HepG2 (cell line): ENCODE data around the gene MTA1. TPM values are rescaled to one million over a fixed set of nuclear protein-coding genes. Genes with fewer than 3 reads are reported as not detected.

Experiments
- GATAD1 ChIP-seq: IDR thresholded peaks from 2 replicates; pipeline ENCODE4 v1.6.1; 2016; ENCODE audit warnings: missing genetic modification reagents, missing compliant biosample characterization
- HIVEP1 ChIP-seq: sonication (generic); formaldehyde crosslinking; IDR thresholded peaks from 2 replicates; pipeline ENCODE4 v1.4.0; 2020; ENCODE audit warnings: mild to moderate bottlenecking, missing genetic modification reagents
- KLF11 ChIP-seq: IDR thresholded peaks from 2 replicates; pipeline ENCODE4 v1.6.1; 2016; ENCODE audit warnings: missing compliant biosample characterization
- KLF15 ChIP-seq: sonication (generic); formaldehyde crosslinking; IDR thresholded peaks from 2 replicates; pipeline ENCODE4 v1.8.1; 2023; ENCODE audit warnings: borderline replicate concordance, mild to moderate bottlenecking, inconsistent platforms, missing genetic modification reagents, mixed read lengths
- MXD4 ChIP-seq: IDR thresholded peaks from 2 replicates; pipeline ENCODE4 v1.6.1; 2016; ENCODE audit warnings: mild to moderate bottlenecking, missing biosample characterization, missing genetic modification reagents
- PCBP2 ChIP-seq: fragments of 200-400 bp; formaldehyde crosslinking; optimal IDR thresholded peaks from 2 replicates; pipeline ENCODE3; 2018; ENCODE audit warnings: low read length, low read depth; ENCODE audit not compliant: poor library complexity, severe bottlenecking
- RARG ChIP-seq: sonication (generic); formaldehyde crosslinking; IDR thresholded peaks from 2 replicates; pipeline ENCODE4 v1.4.0; 2020; ENCODE audit warnings: low read depth, mild to moderate bottlenecking, missing genetic modification reagents
- RFX5 ChIP-seq: IDR thresholded peaks from 2 replicates; pipeline ENCODE4 v1.6.1; 2011; ENCODE audit warnings: low read depth, low read length, improper control_type of control experiment
- TEAD3 ChIP-seq: optimal IDR thresholded peaks from 2 replicates; pipeline ENCODE3; 2016; ENCODE audit warnings: borderline replicate concordance
- YEATS4 ChIP-seq: sonication (generic); formaldehyde crosslinking; IDR thresholded peaks from 2 replicates; pipeline ENCODE4 v1.4.0; 2020; ENCODE audit warnings: missing genetic modification reagents, borderline replicate concordance
- ZNF292 ChIP-seq: sonication (generic); formaldehyde crosslinking; IDR thresholded peaks from 2 replicates; pipeline ENCODE4 v1.8.1; 2022; ENCODE audit warnings: mild to moderate bottlenecking, low read depth, missing genetic modification reagents, borderline replicate concordance
- polyA plus RNA-seq, 8 experiments: library from polyadenylated mRNA; depleted of rRNA in 3 of 8; stranded (reverse) in 7 of 8; unstranded in 1 of 8; fragments of >200 nt; fragmentation: Illumina TruSeq in 4 of 8; extraction: Trizol in 4 of 8; gene quantifications; 2 replicates each; pipeline versions ENCODE4 v1.2.1 to v1.2.3, GENCODE V29; 2011 to 2016; ENCODE audit warnings: low read depth in 4 of 8, missing spikeins in 1 of 8, mixed read lengths in 1 of 8; ENCODE audit not compliant: insufficient read depth in 1 of 8
- total RNA-seq, 5 experiments: library from RNA; depleted of rRNA; stranded (reverse); fragments of >200 nt; fragmentation: Illumina TruSeq; extraction: Trizol; gene quantifications; 2 replicates each; pipeline ENCODE4 v1.2.3, GENCODE V29; 2016; ENCODE audit warnings: low read depth in 1 of 5
- TF ChIP-seq, protein P1 (sequence below): sonication (generic); formaldehyde crosslinking; IDR thresholded peaks from 2 replicates; pipeline ENCODE4 v1.9.0; 2021; ENCODE audit warnings: mild to moderate bottlenecking, missing genetic modification reagents
- TF ChIP-seq, protein P2 (sequence below): sonication (generic); formaldehyde crosslinking; conservative IDR thresholded peaks from 2 replicates; pipeline ENCODE4 v1.8.0; 2022; ENCODE audit warnings: mild to moderate bottlenecking, moderate library complexity, missing genetic modification reagents
- TF ChIP-seq, protein P3 (sequence below): IDR thresholded peaks from 2 replicates; pipeline ENCODE4 v1.6.1; 2016
- TF ChIP-seq, protein P4 (sequence below): sonication (generic); formaldehyde crosslinking; IDR thresholded peaks from 2 replicates; pipeline ENCODE4 v1.9.0; 2022; ENCODE audit warnings: low read depth, missing genetic modification reagents
- TF ChIP-seq, protein P5 (sequence below): sonication (generic); formaldehyde crosslinking; IDR thresholded peaks from 2 replicates; pipeline ENCODE4 v1.5.0; 2020; ENCODE audit warnings: mild to moderate bottlenecking, missing genetic modification reagents

Gene MTA1
- total and polyA plus RNA-seq, 2 of the 13 experiments (the other 11 are each of a cell fraction or from before 2014, with no cell fraction given): 35.2 to 85.8 TPM

DNA sequence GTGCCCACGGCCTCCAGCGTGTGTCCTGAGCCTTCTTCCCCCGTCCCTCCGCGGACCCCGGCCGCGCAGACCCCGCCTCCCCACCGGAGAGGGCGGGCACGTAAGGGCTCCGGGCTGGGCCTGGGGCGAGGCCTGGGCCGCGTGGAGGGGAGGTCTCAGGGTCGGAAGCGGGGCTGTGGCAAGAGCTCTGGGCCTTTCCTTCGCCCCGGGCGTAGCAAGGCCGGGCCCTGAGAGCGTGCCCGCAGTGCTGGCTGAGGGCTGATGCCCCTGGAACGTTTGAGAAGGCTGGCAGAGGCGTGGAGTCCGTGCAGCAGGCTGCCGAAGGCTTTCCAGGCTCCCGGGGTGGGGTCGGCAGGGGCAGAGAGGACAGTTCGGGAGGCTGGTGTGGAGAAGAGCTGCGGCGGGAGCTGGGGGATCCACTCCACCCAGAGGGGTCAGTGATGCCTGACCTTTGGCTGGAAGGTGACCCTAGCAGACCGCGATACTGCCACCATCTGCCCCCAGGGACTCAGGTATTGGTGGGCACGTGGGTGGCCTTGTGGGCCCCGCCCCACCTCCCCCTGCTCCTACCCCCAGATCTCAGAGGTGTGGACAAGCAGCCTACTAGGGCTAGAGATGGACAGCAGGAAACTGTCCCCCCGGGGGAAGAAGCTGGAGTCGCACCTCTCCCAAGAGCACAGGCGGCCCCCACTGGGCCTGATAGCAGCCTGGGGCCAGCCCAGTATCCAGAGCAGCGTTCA is 20.7 kb upstream of the MTA1 start (continued):
- TF ChIP-seq, protein P1, sequence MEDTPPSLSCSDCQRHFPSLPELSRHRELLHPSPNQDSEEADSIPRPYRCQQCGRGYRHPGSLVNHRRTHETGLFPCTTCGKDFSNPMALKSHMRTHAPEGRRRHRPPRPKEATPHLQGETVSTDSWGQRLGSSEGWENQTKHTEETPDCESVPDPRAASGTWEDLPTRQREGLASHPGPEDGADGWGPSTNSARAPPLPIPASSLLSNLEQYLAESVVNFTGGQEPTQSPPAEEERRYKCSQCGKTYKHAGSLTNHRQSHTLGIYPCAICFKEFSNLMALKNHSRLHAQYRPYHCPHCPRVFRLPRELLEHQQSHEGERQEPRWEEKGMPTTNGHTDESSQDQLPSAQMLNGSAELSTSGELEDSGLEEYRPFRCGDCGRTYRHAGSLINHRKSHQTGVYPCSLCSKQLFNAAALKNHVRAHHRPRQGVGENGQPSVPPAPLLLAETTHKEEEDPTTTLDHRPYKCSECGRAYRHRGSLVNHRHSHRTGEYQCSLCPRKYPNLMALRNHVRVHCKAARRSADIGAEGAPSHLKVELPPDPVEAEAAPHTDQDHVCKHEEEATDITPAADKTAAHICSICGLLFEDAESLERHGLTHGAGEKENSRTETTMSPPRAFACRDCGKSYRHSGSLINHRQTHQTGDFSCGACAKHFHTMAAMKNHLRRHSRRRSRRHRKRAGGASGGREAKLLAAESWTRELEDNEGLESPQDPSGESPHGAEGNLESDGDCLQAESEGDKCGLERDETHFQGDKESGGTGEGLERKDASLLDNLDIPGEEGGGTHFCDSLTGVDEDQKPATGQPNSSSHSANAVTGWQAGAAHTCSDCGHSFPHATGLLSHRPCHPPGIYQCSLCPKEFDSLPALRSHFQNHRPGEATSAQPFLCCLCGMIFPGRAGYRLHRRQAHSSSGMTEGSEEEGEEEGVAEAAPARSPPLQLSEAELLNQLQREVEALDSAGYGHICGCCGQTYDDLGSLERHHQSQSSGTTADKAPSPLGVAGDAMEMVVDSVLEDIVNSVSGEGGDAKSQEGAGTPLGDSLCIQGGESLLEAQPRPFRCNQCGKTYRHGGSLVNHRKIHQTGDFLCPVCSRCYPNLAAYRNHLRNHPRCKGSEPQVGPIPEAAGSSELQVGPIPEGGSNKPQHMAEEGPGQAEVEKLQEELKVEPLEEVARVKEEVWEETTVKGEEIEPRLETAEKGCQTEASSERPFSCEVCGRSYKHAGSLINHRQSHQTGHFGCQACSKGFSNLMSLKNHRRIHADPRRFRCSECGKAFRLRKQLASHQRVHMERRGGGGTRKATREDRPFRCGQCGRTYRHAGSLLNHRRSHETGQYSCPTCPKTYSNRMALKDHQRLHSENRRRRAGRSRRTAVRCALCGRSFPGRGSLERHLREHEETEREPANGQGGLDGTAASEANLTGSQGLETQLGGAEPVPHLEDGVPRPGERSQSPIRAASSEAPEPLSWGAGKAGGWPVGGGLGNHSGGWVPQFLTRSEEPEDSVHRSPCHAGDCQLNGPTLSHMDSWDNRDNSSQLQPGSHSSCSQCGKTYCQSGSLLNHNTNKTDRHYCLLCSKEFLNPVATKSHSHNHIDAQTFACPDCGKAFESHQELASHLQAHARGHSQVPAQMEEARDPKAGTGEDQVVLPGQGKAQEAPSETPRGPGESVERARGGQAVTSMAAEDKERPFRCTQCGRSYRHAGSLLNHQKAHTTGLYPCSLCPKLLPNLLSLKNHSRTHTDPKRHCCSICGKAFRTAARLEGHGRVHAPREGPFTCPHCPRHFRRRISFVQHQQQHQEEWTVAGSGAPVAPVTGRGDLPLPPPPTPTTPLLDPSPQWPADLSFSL: 0 out of 2 replicates have a peak, but pooled peaks have one; percentile 21
- TF ChIP-seq RARG: no peak
- no peak for TF ChIP-seq HIVEP1 (CRISPR knock-in tag)
- TF ChIP-seq KLF15 (CRISPR knock-in tag): peak; percentile 52; the same call in 1 of the 2 replicates
- TF ChIP-seq, protein P2, sequence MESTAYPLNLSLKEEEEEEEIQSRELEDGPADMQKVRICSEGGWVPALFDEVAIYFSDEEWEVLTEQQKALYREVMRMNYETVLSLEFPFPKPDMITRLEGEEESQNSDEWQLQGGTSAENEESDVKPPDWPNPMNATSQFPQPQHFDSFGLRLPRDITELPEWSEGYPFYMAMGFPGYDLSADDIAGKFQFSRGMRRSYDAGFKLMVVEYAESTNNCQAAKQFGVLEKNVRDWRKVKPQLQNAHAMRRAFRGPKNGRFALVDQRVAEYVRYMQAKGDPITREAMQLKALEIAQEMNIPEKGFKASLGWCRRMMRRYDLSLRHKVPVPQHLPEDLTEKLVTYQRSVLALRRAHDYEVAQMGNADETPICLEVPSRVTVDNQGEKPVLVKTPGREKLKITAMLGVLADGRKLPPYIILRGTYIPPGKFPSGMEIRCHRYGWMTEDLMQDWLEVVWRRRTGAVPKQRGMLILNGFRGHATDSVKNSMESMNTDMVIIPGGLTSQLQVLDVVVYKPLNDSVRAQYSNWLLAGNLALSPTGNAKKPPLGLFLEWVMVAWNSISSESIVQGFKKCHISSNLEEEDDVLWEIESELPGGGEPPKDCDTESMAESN (CRISPR knock-in tag): peak; percentile 84; the same call in 1 of the 2 replicates
- TF ChIP-seq, protein P3, sequence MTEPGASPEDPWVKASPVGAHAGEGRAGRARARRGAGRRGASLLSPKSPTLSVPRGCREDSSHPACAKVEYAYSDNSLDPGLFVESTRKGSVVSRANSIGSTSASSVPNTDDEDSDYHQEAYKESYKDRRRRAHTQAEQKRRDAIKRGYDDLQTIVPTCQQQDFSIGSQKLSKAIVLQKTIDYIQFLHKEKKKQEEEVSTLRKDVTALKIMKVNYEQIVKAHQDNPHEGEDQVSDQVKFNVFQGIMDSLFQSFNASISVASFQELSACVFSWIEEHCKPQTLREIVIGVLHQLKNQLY (CRISPR knock-in tag): no peak
- peak; percentile 81 for TF ChIP-seq MXD4 (CRISPR knock-in tag)
- no peak for TF ChIP-seq RFX5
- no peak for TF ChIP-seq PCBP2
- TF ChIP-seq GATAD1 (CRISPR knock-in tag): no peak
- no peak for TF ChIP-seq TEAD3
- TF ChIP-seq, protein P4, sequence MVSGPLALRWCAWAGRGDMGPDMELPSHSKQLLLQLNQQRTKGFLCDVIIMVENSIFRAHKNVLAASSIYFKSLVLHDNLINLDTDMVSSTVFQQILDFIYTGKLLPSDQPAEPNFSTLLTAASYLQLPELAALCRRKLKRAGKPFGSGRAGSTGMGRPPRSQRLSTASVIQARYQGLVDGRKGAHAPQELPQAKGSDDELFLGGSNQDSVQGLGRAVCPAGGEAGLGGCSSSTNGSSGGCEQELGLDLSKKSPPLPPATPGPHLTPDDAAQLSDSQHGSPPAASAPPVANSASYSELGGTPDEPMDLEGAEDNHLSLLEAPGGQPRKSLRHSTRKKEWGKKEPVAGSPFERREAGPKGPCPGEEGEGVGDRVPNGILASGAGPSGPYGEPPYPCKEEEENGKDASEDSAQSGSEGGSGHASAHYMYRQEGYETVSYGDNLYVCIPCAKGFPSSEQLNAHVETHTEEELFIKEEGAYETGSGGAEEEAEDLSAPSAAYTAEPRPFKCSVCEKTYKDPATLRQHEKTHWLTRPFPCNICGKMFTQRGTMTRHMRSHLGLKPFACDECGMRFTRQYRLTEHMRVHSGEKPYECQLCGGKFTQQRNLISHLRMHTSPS (CRISPR knock-in tag): peak; percentile 49; the same call in 1 of the 2 replicates
- TF ChIP-seq, protein P5, sequence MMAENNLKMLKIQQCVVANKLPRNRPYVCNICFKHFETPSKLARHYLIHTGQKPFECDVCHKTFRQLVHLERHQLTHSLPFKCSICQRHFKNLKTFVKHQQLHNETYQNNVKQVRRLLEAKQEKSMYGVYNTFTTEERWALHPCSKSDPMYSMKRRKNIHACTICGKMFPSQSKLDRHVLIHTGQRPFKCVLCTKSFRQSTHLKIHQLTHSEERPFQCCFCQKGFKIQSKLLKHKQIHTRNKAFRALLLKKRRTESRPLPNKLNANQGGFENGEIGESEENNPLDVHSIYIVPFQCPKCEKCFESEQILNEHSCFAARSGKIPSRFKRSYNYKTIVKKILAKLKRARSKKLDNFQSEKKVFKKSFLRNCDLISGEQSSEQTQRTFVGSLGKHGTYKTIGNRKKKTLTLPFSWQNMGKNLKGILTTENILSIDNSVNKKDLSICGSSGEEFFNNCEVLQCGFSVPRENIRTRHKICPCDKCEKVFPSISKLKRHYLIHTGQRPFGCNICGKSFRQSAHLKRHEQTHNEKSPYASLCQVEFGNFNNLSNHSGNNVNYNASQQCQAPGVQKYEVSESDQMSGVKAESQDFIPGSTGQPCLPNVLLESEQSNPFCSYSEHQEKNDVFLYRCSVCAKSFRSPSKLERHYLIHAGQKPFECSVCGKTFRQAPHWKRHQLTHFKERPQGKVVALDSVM (CRISPR knock-in tag): peak; percentile 19; the same call in 1 of the 2 replicates
- peak; percentile 72; the same call in 1 of the 2 replicates for TF ChIP-seq YEATS4
- no peak for TF ChIP-seq ZNF292 (CRISPR knock-in tag)
- TF ChIP-seq KLF11 (CRISPR knock-in tag): no peak
